ENCODE data around the gene KREMEN1.

Gene KREMEN1

DNA sequence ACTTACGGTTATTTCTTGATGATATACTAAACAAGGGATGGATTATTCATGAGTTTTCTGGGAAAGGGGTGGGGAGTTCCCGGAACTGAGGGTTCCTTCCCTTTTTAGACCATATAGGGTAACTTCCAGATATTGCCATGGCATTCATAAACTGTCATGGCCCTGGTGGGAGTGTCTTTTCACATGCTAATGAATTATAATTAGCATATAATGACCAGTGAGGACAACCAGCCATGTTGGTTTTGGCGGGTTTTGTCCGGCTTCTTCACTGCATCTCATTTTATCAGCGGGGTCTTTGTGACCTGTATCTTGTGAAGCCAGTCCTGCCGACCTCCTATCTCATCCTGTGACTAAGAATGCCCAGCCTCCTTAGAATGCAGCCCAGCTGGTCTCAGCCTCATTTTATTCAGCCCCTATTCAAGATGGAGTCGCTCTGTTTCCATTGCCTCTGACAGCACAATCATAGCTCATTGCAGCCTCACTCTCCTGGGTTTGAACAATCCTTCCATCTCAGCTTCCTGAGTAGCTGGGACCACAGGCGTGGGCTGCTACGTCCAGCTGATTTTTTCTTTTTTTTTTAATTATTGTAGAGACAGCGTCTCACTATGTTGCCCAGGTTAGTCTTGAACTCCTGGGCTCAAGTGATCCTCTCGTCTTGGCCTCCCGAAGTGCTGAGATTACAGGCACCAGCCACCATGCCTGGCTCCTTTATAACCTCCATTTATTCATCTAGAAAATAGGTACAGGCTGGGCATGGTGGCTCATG lies 80.3 kb downstream of the KREMEN1 start:
- no peak for DNase-seq

DNA sequence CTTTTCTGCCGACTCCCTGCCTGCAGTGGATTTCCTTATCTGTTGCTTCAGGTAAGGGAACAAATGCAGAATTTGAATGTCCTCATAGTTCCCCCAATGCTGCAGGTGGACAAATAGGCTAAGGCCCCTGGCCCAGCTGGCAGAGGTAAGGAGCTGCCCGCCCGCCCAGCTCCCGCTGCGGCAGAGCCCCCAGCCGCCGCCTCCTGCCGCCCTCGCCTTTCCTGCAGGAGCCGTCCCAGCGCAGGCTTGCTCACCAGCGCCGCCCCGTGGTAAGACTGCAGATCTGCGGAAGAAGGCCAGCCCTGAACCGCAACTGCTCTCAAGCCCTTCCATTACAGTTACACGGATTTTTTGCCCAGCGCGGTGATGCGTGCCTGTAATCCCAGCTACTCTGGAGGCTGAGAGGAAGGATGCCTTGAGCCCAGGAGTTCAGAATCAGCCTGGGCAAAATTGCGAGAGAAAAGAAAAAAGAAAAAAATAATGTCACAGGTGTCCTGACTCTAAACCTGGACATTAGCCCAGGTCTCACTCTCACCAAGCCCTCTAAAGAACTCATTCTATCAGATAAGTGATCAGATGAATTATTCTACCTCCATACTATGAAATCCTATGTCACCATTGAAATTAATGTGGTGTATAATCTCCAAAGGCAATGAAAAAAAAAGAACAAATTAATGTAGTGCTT lies 81.7 kb downstream of the KREMEN1 start:
- no peak for DNase-seq

GRCh38 chr22:29155966-29156365 lies 83.1 kb downstream of the KREMEN1 start:
- no peak for DNase-seq

- DNase-seq: no peak
Measured at GRCh38 chr22:29156507-29156906, 83.7 kb downstream of the KREMEN1 start.

- no peak for DNase-seq
Measured at GRCh38 chr22:29157759-29158535, 85.1 kb downstream of the KREMEN1 start.

DNA sequence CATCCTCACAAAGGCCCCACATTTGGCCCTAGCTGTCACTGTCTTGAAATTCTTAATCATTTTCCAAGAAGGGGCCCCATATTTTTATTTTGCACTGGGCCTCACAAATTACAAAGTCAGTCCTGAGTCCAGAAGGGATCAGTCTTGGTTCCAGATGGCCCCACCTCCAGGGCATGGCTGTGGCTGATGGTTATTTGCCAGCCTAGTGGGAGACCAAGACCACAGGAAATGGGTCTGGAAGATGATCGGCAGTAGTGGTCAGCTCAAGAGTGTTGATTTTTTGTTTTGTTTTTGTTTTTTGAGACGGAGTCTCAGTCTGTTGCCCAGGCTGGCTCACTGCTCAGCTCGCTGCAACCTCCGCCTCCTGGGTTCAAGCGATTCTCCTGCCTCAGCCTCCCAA lies 85.7 kb downstream of the KREMEN1 start:
- DNase-seq: no peak

DNA sequence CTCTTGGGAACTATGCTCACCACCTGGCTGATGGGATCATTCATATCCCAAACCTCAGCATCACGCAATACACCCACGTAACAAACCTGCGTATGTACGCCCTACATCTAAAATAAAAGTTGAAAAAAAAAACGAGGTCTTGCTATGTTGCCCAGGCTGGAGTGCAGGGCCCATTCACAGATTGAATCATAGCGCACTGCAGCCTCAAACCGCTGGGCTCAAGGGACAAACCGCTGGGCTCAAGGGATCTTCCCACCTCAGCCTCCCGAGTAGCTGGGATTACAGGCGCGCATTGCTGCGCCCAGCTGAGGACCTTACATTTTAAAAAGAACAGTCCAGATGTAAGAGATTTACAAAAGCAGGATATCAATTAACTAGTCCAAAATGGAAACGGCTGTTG lies 91.0 kb downstream of the KREMEN1 start:
- no peak for DNase-seq

- DNase-seq: no peak
Measured at GRCh38 chr22:29165321-29166060, 92.7 kb downstream of the KREMEN1 start.

DNA sequence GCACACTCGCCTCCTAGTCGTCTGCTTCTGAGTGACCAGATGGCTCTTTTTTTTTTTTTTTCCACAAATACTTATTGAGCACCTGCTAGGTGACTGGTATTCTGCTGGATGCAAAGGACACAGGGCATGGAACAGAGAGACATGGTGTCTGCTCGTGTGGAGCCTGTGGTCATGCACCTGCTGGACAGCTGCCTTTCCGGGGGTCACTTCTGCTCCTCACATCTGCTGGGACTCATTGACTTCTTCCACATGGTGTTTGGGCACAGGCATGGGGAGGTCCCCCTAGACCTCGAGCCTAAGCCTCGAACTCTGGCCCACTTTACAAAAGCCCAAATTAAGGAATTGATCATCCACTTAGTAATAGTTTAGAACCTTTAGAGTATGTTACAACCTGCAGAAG lies 93.3 kb downstream of the KREMEN1 start:
- DNase-seq: no peak

DNA sequence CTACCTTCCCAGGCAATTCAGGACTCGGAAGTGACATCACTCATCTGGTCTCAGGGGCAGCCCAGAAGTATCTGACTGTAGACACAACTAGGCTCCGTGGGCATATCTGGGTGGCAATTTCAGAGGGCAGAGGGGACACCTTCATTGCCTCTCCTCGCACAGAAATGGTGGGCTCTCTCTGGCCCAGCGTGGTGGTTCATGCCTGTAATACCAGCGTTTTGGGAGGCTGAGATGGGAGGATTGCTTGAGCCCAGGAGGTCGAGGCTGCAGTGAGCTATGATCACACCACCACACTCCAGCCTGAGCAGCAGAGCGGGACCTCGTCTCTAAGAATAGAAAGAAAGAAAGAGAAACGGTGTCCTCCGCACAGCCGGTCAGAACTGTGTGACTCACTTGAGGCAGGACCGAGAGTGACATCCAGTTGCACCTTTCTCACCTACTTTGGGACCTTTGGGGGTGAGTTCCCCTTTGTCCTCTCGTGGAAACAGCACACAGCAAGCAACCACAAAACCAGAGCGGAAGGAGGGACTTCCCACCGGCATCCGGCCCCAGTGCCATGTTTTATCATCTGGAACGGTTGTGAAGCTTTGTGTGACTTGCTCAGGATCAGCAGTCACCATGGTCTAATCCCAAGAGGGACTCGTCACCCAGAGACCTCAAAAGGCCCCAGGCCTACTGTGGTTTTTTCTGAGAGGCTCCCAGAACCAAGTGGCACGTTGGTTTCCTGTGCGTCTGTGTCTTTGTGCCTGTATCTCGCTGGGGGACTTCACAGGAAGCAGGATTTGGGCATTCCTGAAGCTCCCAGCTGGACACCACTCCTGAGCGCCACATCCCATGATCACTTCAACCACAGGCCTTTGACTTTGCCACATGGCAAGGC lies 94.4 kb downstream of the KREMEN1 start:
- DNase-seq: no peak

- DNase-seq: no peak
Measured at GRCh38 chr22:29171721-29172120, 98.9 kb downstream of the KREMEN1 start.

- no peak for DNase-seq
Measured at GRCh38 chr22:29172216-29172615, 99.4 kb downstream of the KREMEN1 start.

DNA sequence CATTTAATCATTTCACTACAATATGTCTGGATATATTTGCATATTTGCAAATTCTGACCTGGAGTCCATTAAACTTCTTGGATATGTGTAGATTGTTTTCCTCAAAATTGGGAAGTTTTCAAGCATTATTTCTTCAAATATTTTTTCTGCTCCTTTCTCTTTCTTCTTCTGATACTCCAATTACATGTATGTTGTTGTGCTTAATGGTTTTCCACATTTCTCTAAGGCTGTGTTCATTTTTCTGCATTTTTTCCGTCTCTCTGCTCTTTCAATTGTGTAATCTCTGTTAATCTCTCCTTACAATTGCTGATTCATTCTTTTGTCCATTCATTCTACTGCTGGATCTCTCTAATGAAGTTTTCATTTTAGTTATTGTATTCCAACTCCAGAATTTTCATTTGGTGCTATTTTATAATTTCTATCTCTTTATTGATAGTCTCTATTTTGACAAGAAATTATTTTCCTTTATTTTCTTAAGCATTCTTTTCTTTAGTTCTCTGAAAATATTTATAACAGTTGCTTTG lies 102.5 kb downstream of the KREMEN1 start:
- no peak for DNase-seq

GRCh38 chr22:29183971-29184848 lies 111.4 kb downstream of the KREMEN1 start:
- DNase-seq: no peak

- DNase-seq: no peak
Measured at GRCh38 chr22:29184849-29185490, 112.1 kb downstream of the KREMEN1 start.

DNA sequence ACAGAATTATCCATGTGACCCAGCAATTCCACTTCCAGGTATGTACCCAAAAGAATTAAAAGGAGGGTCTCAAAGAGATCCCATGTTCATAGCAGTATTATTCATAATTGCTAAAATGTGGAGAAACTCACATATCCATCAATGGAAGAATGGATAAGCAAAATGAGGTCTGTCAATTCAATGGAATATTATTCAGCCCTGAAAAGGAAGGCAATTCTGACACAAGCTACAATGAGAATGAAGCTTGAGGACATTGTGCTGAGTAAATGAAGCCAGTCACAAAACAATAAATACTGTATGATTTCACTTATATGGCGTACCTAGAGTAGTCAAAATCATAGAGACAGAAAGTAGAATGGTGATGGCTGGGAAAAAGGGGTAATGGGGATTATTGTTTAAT lies 113.5 kb downstream of the KREMEN1 start:
- no peak for DNase-seq

- DNase-seq: no peak
Measured at GRCh38 chr22:29187831-29188230, 115.0 kb downstream of the KREMEN1 start.

GRCh38 chr22:29190051-29190450 lies 117.2 kb downstream of the KREMEN1 start:
- no peak for DNase-seq

GRCh38 chr22:29190918-29191317 lies 118.1 kb downstream of the KREMEN1 start:
- no peak for DNase-seq

- DNase-seq: no peak
Measured at GRCh38 chr22:29193021-29193420, 120.2 kb downstream of the KREMEN1 start.

Measured in cortex of kidney (tissue), 1 donor.